Fibroblast of peridontal ligament (primary cell): ENCODE data around the gene CROCC2.
A peak's percentile ranks its signal among the peaks of the same experiment; 100 is the strongest.
"Not testable (repeated sequence)": the region's sequence is repeated elsewhere in the genome, so short reads cannot be mapped to it uniquely, and the experiment has no call there.

Experiments
- DNase-seq: peaks from one replicate; pipeline ENCODE4 v3.0.0-alpha.2; 2010; ENCODE audit errors: extremely low read depth

The CROCC2 gene

GRCh38 chr2:240966906-240967680, 61.0 kb downstream of the CROCC2 start:
- no peak for DNase-seq

- no peak for DNase-seq
Observed at GRCh38 chr2:240967681-240968621, 61.8 kb downstream of the CROCC2 start.

- DNase-seq = no peak
Observed at GRCh38 chr2:240968731-240969624, 62.8 kb downstream of the CROCC2 start.

GRCh38 chr2:240970104-240970503, 64.0 kb downstream of the CROCC2 start:
- no peak for DNase-seq

GRCh38 chr2:240970816-240971215, 64.7 kb downstream of the CROCC2 start:
- DNase-seq = no peak

GRCh38 chr2:240972201-240972600, 66.1 kb downstream of the CROCC2 start:
- DNase-seq = no peak

DNA sequence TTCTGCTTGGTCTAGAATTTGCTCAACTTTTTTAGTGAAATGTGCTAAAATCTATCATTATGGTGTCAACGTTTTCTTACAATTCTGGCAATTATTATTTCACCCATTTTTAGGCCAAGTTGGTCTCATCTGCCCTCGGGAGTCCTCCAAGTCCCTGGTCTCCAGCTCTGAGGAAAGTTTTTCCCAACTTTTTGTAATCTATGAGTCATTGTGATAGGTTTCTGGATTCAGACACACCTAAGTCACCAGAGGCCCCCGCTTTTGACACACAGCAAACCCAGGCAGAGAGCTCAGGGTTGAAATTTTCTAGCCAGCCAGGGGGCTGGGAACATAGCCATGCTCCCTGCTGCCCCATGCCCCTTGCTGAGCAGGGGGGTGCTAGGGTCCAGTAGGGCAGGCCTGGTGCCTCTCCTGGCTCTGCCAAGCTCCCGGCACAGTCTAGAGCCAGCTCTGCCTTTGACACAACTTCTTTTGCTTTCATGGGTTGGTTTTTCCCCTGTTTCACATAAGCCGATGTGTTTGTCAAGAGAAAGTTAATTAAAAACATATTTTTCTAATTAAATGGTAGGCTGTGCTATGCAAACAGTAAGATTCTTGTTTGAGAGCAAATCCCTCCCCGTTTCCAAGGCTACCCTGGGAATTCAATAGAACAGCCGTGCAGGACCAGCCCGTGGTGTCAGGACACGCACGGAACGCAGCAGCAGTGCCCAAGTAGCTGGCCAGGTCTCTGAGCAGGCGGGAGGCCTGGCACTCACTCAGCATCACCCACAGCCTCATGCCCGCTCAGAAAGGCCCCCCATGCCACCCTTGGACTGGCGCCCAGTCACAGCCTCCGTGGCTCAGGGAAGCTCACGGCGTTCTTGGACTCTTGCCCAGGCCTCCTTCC, 66.7 kb downstream of the CROCC2 start:
- DNase-seq = peak; percentile 95

DNA sequence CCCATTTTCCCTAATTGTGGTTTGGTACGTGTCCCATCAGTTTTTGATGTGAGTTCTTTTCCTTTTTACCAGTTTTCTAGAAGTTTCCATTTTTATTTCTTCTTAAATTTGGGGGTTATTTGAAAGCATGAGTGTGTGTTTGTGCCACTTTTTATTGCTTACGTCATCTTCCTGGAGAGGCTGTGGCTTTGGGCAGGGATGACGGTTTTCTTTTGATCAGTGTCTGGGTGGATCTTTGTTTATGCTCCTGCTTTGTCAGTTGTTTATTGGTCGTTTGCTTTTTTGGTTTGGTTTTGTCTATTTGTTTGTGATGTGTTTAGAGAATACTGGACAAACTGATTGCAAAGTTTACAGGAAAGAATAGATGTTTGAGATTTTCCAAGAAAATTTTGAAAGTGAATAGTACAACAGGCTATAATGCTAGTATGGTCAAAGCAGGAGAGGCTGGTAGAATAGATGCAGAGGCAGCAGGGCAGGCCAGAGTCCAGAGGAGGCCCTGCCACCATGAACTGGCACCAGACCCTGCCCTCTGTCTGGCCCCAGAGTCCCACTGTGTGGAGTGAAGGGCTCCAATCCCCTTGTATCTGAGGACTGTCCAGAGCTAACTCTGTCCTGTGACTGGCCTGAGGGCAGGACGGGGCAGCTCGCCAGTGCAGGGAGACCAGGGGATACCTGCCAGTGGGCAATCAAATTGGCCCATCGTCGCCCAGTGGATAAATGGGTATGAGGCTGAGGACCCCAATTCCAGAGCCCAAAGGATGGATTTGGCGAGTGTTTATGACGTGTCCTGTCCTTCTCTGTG, 68.8 kb downstream of the CROCC2 start:
- DNase-seq = peak; percentile 68

- DNase-seq = not testable (repeated sequence)
Observed at GRCh38 chr2:240975903-240976302, 69.8 kb downstream of the CROCC2 start.

DNA sequence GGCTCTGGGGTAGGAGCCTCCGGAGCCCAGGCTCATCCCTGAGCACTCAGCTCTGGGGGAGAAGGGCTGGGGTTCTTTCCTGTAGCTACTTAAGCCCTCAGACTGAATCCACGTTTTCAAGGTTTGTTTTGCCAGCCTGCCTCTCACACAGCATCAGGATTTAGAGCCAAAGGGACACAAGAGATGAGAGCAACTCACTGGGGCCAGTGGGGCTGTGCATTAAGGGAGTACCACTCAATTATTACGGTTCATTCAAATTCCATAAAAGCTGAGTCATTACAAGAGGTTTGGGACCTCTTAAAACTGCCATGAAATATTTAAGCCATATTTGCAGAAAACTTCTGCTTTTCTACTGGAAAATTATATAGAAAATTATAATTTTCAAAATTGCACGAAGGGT, 75.1 kb downstream of the CROCC2 start:
- peak; percentile 74 for DNase-seq

GRCh38 chr2:240981871-240982800, 76.0 kb downstream of the CROCC2 start:
- no peak for DNase-seq

GRCh38 chr2:240982821-240983281, 76.7 kb downstream of the CROCC2 start:
- DNase-seq = no peak

DNA sequence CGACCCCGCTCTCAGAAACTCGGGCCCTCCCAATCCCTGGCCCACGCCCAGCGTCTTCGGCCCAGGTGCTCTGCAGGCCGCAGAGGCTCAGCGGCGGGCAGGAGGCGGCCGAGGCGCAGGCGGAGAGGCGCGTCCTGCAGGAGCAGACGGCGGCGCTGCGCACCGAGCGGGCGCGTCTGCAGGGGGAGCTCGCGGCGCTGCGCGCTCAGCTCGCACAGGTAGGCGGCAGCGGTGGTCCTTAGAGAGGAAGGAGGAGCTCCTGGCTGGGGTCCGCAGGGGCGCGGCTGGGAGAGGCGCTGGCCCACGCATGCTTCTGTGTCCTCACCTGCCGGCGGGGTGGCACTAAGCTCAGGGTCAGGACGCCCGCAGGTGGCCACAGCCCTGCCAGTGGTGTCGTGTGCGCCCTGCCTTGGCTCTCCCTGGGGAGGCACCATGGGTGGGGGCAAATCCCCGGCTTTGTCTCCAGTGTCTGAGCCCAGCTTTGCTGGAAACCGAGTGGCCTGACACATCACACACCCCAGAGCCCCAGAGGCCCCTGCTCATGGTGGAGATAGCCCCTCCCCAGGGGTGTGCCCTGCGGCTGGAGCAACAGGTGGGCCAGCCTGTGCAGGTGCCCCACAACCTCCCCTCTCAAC, 77.3 kb downstream of the CROCC2 start:
- DNase-seq = no peak

- no peak for DNase-seq
Observed at GRCh38 chr2:240983996-240984498, 77.9 kb downstream of the CROCC2 start.

DNA sequence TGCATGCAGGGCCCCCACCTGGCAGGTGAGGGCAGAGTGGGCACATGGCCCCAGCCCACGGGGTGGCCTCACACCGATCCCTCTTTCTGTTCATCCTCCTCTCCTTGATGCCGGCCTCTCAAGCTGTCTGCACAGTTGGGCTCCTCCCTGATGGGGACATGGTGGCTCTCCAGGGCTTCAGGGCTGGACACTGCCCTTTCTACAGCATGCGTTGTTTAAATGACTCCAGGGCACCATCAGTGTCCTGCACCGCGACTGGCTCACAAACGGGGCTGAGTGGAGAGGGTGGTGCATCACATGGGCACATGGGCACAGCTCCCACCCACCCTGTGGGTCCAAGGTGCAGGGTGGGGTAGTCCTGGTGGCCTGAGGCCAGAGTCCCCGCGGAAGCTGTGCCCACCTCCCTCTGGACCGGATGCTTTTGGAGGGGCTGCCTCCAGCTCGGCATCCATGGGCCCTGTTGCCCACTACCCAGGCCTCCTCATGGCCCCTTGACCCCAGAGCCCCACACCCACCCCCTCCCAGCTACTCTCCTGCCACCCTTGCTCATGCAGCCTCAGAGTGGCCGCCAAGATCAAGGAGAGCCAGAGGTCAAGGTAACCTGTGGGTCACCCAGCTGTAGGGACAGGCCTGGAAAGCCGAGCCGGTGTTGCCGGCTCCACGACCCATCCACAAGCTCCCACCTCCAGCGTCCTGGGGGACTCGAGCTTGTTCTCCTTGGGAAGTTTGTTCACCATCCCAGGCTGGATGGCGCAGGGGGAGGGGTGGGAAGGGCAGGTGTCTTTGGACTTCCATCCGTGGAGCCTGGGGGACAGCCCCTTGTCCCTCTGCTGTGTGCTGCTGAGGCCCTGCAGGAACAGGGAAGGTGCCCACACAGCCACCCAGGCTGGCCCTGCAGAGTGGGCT, 80.0 kb downstream of the CROCC2 start:
- no peak for DNase-seq

DNA sequence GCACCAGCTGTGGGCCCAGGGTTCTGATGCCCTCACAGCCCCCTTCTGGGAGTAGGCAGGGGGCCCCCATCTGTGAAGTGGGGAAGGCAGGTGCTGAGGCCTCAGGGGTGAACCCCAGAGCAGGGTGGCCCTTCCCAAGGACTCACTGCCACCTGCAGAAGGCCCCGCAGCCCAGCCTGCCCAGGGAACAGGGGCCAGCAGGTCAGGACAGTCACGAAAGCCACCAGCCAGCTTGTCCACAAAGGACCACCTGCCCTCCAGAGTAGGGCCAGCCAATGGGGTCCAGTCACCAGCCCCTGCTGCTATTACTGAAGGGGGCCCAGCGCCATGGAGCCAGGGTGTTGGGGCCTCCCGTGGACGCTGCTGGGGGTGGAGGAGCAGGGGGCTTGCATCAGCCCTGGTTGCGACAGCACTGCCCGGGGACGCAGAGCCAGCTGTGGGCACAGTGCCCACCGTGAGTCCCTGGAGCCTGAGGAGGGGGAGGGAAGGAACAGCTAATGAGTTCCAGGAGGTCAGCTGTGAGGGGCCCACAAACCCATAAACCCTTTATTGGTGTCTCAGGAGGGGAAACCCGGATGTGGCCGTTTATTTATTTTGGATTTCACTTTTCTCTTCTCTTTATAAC, 80.8 kb downstream of the CROCC2 start:
- peak; percentile 95 for DNase-seq
